K562 (cell line): ENCODE measurements around the gene SAMD14. TPM values are rescaled to one million over a fixed set of nuclear protein-coding genes. Genes with fewer than 3 reads are reported as not detected.

ENCODE experiments used
- CREBBP ChIP-seq: IDR thresholded peaks from one replicate; pipeline ENCODE4 v1.6.1; 2012; ENCODE audit warnings: low read depth, mild to moderate bottlenecking, control low read depth, inconsistent platforms, low read length
- E2F3 ChIP-seq: fragments of 250-450 bp; sonication (Bioruptor Pico); IDR thresholded peaks from 2 replicates; pipeline ENCODE4 v1.4.0; 2020; ENCODE audit warnings: mild to moderate bottlenecking
- FOXP1 ChIP-seq: sonication (generic); formaldehyde crosslinking; IDR thresholded peaks from 2 replicates; pipeline ENCODE4 v1.8.0; 2022; ENCODE audit warnings: mild to moderate bottlenecking, missing genetic modification reagents
- HDAC6 ChIP-seq: IDR thresholded peaks from 2 replicates; pipeline ENCODE4 v1.6.1; 2012; ENCODE audit warnings: low read depth, mild to moderate bottlenecking, control low read depth, inconsistent platforms, low read length, moderate library complexity
- MIER1 ChIP-seq: fragments of 450-650 bp; IDR thresholded peaks from 2 replicates; pipeline ENCODE4 v1.6.1; 2016; ENCODE audit warnings: antibody characterized with exemption, mild to moderate bottlenecking, low read depth
- NR1H2 ChIP-seq: sonication (generic); formaldehyde crosslinking; IDR thresholded peaks from 2 replicates; pipeline ENCODE4 v1.4.0; 2020; ENCODE audit warnings: mild to moderate bottlenecking, missing genetic modification reagents
- SMARCA5 ChIP-seq: fragments of 450-650 bp; IDR thresholded peaks from 2 replicates; pipeline ENCODE4 v1.6.1; 2016
- ZNF124 ChIP-seq: sonication (generic); formaldehyde crosslinking; IDR thresholded peaks from 2 replicates; pipeline ENCODE4 v1.8.1; 2022; ENCODE audit warnings: missing genetic modification reagents
- ZNF644 ChIP-seq: fragments of 200-800 bp; sonication (Bioruptor generic); IDR thresholded peaks from 2 replicates; pipeline ENCODE4 v1.6.1; 2016; ENCODE audit warnings: low read depth, missing genetic modification characterization, missing compliant biosample characterization
- polyA plus RNA-seq, 8 experiments: library from polyadenylated mRNA; depleted of rRNA in 4 of 8; stranded (reverse) in 5 of 8; unstranded in 3 of 8; fragments of >200 nt; fragmentation: Nextera tagmentation in 2 of 8; fragmentation: Illumina TruSeq in 1 of 8; extraction: Ambion mirVana in 2 of 8; extraction: Trizol in 1 of 8; gene quantifications; 2 replicates each; pipeline versions ENCODE4 v1.2.1 to v1.2.3, GENCODE V29; 2011 to 2014; ENCODE audit warnings: inconsistent platforms in 1 of 8, missing spikeins in 1 of 8
- total RNA-seq, 7 experiments: library from RNA; depleted of rRNA in 6 of 7; stranded (reverse); fragments of >200 nt in 6 of 7; fragmentation: Illumina TruSeq in 2 of 7; extraction: Trizol in 2 of 7; gene quantifications; 2 replicates each; pipeline versions ENCODE4 v1.2.1 to v1.2.3, GENCODE V29; 2011 to 2021; ENCODE audit warnings: low replicate concordance in 1 of 7
- TF ChIP-seq, protein P1 (sequence below): fragments of 450-650 bp; IDR thresholded peaks from 2 replicates; pipeline ENCODE4 v1.6.1; 2017; ENCODE audit warnings: antibody characterized with exemption, mild to moderate bottlenecking
- TF ChIP-seq, protein P2 (sequence below), 2 experiments: fragments of 450-650 bp; IDR thresholded peaks; 2 replicates each; pipeline ENCODE4 v1.6.1; 2018; ENCODE audit warnings: mild to moderate bottlenecking in 2 of 2, low read depth in 1 of 2; ENCODE audit not compliant: partially characterized antibody in 2 of 2
- TF ChIP-seq, protein P3 (sequence below): fragments of 250-450 bp; sonication (Bioruptor Pico); IDR thresholded peaks from 2 replicates; pipeline ENCODE4 v1.4.0; 2020

Gene SAMD14
- total and polyA plus RNA-seq, 9 of the 15 experiments (the other 6 are each of a cell fraction or from before 2014, with no cell fraction given), result 0.04 to 0.07 TPM; not detected in 7

DNA sequence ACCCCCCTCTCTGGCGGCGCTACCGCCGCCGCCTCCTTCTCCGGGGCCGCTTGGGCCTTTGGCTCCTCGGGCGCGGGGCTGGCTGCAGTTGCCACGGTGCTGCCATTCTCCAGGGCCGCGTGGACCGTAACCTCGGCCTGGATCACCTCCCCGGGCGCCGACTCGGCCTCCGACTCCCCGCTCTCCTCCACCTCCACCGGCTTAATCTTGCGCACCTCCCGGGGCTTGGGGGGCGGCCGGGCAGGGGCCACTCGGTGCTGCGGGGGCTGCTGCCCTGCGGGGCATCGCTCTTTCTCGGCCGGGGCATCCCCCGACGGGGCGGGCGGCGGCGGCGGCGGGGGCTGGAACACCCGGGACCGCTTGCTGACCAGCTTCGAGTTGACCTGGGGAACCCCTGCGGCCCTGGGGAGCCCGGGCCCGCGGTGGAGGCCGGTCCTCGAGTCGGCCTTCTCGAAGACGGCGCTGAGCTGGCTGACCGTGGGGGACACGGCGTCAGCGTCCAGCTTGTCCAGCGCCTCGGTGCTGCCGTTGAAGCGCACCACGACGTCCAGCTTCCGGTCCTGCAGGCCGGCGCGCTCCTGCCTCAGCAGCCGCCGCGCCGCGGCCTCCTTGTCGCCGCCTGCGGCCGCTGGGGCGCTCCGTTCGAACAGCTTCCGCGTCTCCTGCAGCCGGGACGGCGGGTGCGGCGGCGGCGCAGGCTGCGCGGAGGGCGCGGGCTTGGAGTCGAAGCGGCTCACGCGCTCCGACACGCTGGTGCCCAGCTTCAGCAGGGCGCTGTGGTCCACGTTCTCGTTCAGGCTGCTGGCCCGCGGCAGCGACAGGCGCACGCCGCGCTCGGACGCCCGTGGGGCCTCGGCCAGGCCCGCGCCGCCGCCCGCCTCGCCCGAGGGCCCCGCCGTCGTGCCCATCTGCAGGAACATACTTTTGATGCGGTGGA lies 19.7 kb upstream of the SAMD14 start (continued):
- TF ChIP-seq HDAC6, result no peak
- no peak for TF ChIP-seq CREBBP
- no peak for TF ChIP-seq NR1H2 (CRISPR knock-in tag)
- TF ChIP-seq, protein P1, sequence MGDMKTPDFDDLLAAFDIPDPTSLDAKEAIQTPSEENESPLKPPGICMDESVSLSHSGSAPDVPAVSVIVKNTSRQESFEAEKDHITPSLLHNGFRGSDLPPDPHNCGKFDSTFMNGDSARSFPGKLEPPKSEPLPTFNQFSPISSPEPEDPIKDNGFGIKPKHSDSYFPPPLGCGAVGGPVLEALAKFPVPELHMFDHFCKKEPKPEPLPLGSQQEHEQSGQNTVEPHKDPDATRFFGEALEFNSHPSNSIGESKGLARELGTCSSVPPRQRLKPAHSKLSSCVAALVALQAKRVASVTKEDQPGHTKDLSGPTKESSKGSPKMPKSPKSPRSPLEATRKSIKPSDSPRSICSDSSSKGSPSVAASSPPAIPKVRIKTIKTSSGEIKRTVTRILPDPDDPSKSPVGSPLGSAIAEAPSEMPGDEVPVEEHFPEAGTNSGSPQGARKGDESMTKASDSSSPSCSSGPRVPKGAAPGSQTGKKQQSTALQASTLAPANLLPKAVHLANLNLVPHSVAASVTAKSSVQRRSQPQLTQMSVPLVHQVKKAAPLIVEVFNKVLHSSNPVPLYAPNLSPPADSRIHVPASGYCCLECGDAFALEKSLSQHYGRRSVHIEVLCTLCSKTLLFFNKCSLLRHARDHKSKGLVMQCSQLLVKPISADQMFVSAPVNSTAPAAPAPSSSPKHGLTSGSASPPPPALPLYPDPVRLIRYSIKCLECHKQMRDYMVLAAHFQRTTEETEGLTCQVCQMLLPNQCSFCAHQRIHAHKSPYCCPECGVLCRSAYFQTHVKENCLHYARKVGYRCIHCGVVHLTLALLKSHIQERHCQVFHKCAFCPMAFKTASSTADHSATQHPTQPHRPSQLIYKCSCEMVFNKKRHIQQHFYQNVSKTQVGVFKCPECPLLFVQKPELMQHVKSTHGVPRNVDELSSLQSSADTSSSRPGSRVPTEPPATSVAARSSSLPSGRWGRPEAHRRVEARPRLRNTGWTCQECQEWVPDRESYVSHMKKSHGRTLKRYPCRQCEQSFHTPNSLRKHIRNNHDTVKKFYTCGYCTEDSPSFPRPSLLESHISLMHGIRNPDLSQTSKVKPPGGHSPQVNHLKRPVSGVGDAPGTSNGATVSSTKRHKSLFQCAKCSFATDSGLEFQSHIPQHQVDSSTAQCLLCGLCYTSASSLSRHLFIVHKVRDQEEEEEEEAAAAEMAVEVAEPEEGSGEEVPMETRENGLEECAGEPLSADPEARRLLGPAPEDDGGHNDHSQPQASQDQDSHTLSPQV, result peak; percentile 77
- TF ChIP-seq, protein P2, sequence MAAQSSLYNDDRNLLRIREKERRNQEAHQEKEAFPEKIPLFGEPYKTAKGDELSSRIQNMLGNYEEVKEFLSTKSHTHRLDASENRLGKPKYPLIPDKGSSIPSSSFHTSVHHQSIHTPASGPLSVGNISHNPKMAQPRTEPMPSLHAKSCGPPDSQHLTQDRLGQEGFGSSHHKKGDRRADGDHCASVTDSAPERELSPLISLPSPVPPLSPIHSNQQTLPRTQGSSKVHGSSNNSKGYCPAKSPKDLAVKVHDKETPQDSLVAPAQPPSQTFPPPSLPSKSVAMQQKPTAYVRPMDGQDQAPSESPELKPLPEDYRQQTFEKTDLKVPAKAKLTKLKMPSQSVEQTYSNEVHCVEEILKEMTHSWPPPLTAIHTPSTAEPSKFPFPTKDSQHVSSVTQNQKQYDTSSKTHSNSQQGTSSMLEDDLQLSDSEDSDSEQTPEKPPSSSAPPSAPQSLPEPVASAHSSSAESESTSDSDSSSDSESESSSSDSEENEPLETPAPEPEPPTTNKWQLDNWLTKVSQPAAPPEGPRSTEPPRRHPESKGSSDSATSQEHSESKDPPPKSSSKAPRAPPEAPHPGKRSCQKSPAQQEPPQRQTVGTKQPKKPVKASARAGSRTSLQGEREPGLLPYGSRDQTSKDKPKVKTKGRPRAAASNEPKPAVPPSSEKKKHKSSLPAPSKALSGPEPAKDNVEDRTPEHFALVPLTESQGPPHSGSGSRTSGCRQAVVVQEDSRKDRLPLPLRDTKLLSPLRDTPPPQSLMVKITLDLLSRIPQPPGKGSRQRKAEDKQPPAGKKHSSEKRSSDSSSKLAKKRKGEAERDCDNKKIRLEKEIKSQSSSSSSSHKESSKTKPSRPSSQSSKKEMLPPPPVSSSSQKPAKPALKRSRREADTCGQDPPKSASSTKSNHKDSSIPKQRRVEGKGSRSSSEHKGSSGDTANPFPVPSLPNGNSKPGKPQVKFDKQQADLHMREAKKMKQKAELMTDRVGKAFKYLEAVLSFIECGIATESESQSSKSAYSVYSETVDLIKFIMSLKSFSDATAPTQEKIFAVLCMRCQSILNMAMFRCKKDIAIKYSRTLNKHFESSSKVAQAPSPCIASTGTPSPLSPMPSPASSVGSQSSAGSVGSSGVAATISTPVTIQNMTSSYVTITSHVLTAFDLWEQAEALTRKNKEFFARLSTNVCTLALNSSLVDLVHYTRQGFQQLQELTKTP (IDR thresholded peaks at IDR 0.05; ENCODE audit: low read depth in 1 of 2, partially characterized antibody in 2 of 2), result no peak
- TF ChIP-seq E2F3 (CRISPR knock-in tag), result no peak
- TF ChIP-seq ZNF644 (tag), result no peak
- no peak for TF ChIP-seq MIER1
- no peak for TF ChIP-seq SMARCA5
- TF ChIP-seq, protein P3, sequence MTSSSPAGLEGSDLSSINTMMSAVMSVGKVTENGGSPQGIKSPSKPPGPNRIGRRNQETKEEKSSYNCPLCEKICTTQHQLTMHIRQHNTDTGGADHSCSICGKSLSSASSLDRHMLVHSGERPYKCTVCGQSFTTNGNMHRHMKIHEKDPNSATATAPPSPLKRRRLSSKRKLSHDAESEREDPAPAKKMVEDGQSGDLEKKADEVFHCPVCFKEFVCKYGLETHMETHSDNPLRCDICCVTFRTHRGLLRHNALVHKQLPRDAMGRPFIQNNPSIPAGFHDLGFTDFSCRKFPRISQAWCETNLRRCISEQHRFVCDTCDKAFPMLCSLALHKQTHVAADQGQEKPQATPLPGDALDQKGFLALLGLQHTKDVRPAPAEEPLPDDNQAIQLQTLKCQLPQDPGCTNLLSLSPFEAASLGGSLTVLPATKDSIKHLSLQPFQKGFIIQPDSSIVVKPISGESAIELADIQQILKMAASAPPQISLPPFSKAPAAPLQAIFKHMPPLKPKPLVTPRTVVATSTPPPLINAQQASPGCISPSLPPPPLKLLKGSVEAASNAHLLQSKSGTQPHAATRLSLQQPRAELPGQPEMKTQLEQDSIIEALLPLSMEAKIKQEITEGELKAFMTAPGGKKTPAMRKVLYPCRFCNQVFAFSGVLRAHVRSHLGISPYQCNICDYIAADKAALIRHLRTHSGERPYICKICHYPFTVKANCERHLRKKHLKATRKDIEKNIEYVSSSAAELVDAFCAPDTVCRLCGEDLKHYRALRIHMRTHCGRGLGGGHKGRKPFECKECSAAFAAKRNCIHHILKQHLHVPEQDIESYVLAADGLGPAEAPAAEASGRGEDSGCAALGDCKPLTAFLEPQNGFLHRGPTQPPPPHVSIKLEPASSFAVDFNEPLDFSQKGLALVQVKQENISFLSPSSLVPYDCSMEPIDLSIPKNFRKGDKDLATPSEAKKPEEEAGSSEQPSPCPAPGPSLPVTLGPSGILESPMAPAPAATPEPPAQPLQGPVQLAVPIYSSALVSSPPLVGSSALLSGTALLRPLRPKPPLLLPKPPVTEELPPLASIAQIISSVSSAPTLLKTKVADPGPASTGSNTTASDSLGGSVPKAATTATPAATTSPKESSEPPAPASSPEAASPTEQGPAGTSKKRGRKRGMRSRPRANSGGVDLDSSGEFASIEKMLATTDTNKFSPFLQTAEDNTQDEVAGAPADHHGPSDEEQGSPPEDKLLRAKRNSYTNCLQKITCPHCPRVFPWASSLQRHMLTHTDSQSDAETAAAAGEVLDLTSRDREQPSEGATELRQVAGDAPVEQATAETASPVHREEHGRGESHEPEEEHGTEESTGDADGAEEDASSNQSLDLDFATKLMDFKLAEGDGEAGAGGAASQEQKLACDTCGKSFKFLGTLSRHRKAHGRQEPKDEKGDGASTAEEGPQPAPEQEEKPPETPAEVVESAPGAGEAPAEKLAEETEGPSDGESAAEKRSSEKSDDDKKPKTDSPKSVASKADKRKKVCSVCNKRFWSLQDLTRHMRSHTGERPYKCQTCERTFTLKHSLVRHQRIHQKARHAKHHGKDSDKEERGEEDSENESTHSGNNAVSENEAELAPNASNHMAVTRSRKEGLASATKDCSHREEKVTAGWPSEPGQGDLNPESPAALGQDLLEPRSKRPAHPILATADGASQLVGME (CRISPR knock-in tag), result no peak
- no peak for TF ChIP-seq FOXP1 (CRISPR knock-in tag)
- TF ChIP-seq ZNF124, result no peak
